Ectodermal cell (in vitro differentiated cells): ENCODE results near the gene NRG3.

Source experiments
- H3K27ac ChIP-seq: 2 replicates; pipeline ENCODE4 v1.7.0; 2013; ENCODE audit warnings: mild to moderate bottlenecking, low read depth, low read length; ENCODE audit not compliant: insufficient read depth, poor library complexity, severe bottlenecking
- H3K27me3 ChIP-seq: 2 replicates; pipeline ENCODE4 v1.7.0; 2013; ENCODE audit warnings: mild to moderate bottlenecking, low read length; ENCODE audit not compliant: insufficient read depth, control insufficient read depth, poor library complexity, severe bottlenecking
- H3K36me3 ChIP-seq: one replicate; pipeline ENCODE4 v1.7.0; 2013; ENCODE audit warnings: low read length; ENCODE audit not compliant: control insufficient read depth, insufficient read depth
- H3K4me1 ChIP-seq: one replicate; pipeline ENCODE4 v1.7.0; 2013; ENCODE audit warnings: low read length; ENCODE audit not compliant: control insufficient read depth, insufficient read depth
- H3K4me3 ChIP-seq: 2 replicates; pipeline ENCODE4 v1.7.0; 2013; ENCODE audit warnings: low read depth, low read length, control low read depth; ENCODE audit not compliant: insufficient read depth
- H3K9me3 ChIP-seq: 2 replicates; pipeline ENCODE4 v1.7.0; 2013; ENCODE audit warnings: mild to moderate bottlenecking, low read length, moderate library complexity; ENCODE audit not compliant: control insufficient read depth
- WGBS, 2 experiments: methylation state at CpG; one replicate each; pipeline ENCODE4 v1.1.7; 2013; ENCODE audit warnings: missing lambda C conversion rate in 2 of 2; 5-methylcytosine and 5-hydroxymethylcytosine counted together

The NRG3 gene

GRCh38 chr10:82071231-82071630 is 196.2 kb downstream of the NRG3 start:
- Histone ChIP-seq H3K4me1 (no peaks in the 10 kb centered on the region), H3K27me3 (no peaks in the 10 kb centered on the region), H3K4me3 (no peak overlapping the region), H3K9me3 (no peaks in the 10 kb centered on the region), H3K36me3 (no peaks in the 10 kb centered on the region), H3K27ac (no peak overlapping the region)
- 90 to 93% methylated on average over 2 of the region's 2 CpGs for WGBS, 2 experiments

- Histone ChIP-seq H3K36me3 (no peaks in the 10 kb centered on the region), H3K4me1 (no peaks in the 10 kb centered on the region), H3K27me3 (no peaks in the 10 kb centered on the region), H3K4me3 (no peak overlapping the region), H3K27ac (no peak overlapping the region), H3K9me3 (no peaks in the 10 kb centered on the region)
- 100% methylated on average over 3 of the region's 4 CpGs for WGBS, 2 experiments
These were observed 197.1 kb downstream of the NRG3 start for GRCh38 chr10:82072124-82072523.

DNA sequence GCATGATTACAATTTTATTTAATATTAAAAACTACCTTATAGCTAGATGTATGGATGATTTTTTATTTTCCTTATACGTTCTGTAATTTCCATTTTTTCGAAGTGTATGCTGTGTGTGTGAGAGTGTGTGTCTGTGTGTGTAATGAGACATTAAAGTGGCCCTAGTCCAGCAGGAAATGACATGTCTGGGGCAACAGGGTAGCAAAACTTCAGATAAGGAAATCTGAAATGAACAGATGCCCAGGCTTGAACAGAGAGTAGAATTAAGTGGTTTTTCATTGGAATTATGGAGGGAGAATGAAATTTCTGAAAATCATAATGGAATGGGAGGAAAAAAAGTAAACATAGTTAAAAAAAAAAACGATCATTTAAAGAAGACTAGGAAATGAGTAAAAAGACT is 200.6 kb downstream of the NRG3 start:
- WGBS, 2 experiments: 91 to 96% methylated on average over 3 of the region's 3 CpGs
- Histone ChIP-seq H3K4me3 (no peak overlapping the region), H3K27me3 (no peaks in the 10 kb centered on the region), H3K36me3 (no peaks in the 10 kb centered on the region), H3K9me3 (no peaks in the 10 kb centered on the region), H3K27ac (no peak overlapping the region), H3K4me1 (no peaks in the 10 kb centered on the region)

- H3K4me3 ChIP-seq: no peak overlapping the region
- H3K9me3 ChIP-seq: no peaks in the 10 kb centered on the region
- 94 to 95% methylated on average over 2 of the region's 2 CpGs for WGBS, 2 experiments
- no peaks in the 10 kb centered on the region for H3K36me3 ChIP-seq
- H3K27ac ChIP-seq: no peak overlapping the region
- peaks cover 8% of the 10 kb centered on the region for H3K4me1 ChIP-seq
- no peaks in the 10 kb centered on the region for H3K27me3 ChIP-seq
These were observed 209.5 kb downstream of the NRG3 start for GRCh38 chr10:82084496-82084895.

DNA sequence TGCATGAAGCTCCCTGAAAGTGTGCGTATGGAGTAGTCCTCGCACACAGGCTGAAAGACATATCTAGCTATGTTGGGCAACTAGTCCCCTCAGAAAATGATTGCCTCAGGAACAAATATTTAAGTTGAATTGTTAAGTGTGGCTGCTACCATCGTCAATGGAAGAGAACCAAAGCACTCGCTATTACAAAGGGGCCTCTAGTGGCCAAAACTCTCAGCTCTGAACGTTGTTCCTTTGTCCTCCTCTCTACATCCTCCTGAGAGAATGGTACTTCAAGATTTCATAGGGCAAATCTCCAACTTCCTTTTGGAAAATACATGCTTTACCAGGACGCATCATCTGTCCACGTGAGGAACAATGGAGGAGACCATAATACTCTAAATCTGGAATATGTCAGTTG is 209.9 kb downstream of the NRG3 start:
- WGBS, 2 experiments: 83% methylated on average over 7 of the region's 7 CpGs

DNA sequence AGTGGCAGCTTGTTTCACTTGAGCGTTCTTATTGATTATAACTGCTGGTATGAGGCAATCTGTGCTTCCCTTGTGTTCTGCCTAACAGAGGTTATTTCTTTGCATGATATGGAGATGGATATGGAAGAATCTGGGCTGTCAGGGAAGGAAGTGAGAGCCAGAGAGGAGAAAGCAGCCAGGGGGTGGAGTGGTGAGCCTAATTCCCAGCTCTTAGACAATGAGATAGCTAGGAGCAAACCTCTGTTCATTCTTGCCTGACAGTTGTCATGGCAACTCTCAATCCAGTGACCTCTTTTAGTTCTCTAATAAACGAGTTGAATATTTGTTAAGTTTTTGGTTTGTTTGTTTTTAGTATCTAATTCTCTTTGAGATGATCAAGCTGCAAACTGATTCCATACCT is 214.3 kb downstream of the NRG3 start:
- Histone ChIP-seq H3K9me3 (no peaks in the 10 kb centered on the region), H3K4me1 (peaks cover 8% of the 10 kb centered on the region), H3K36me3 (no peaks in the 10 kb centered on the region), H3K27me3 (no peaks in the 10 kb centered on the region), H3K4me3 (no peak overlapping the region), H3K27ac (peak overlapping the region; percentile 3)
- 33 to 46% methylated on average over 2 of the region's 2 CpGs for WGBS, 2 experiments

More for the DNA sequence above, 209.9 kb downstream of the NRG3 start:
- peaks cover 8% of the 10 kb centered on the region for H3K4me1 ChIP-seq
- H3K27ac ChIP-seq: no peak overlapping the region
- H3K9me3 ChIP-seq: no peaks in the 10 kb centered on the region
- no peaks in the 10 kb centered on the region for H3K27me3 ChIP-seq
- no peak overlapping the region for H3K4me3 ChIP-seq
- H3K36me3 ChIP-seq: no peaks in the 10 kb centered on the region

GRCh38 chr10:82091413-82091812 is 216.4 kb downstream of the NRG3 start:
- Histone ChIP-seq H3K4me3 (no peak overlapping the region), H3K36me3 (no peaks in the 10 kb centered on the region), H3K9me3 (no peaks in the 10 kb centered on the region), H3K4me1 (peaks cover 8% of the 10 kb centered on the region), H3K27me3 (no peaks in the 10 kb centered on the region), H3K27ac (no peak overlapping the region)
- WGBS, 2 experiments: 93 to 98% methylated on average over 2 to 4 of the region's 4 CpGs

GRCh38 chr10:82092111-82092510 is 217.1 kb downstream of the NRG3 start:
- no peak overlapping the region for H3K4me3 ChIP-seq
- H3K27me3 ChIP-seq: no peaks in the 10 kb centered on the region
- no peak overlapping the region for H3K27ac ChIP-seq
- 72 to 86% methylated on average over 2 of the region's 2 CpGs for WGBS, 2 experiments
- H3K36me3 ChIP-seq: no peaks in the 10 kb centered on the region
- H3K9me3 ChIP-seq: no peaks in the 10 kb centered on the region
- peaks cover 8% of the 10 kb centered on the region for H3K4me1 ChIP-seq

DNA sequence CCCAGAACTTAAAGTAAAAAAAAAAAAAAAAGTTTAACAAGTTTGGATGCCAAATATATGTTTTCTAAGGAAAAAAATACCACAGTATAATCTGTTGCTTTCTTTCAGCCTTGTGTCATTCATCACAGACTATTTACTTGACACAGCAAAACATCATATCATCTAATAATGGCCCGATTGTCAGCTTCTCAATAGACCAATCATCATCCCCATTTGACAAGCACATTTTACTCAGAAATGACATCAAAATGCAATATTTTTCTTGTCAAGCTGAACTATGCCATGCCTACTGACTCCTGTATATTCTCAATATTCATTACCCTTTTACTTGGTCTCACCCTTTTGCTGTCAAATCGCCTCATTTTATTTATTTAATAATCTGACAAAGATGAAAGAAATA is 249.7 kb downstream of the NRG3 start:
- Histone ChIP-seq H3K27me3 (no peaks in the 10 kb centered on the region), H3K27ac (no peak overlapping the region), H3K4me1 (no peaks in the 10 kb centered on the region), H3K36me3 (no peaks in the 10 kb centered on the region), H3K4me3 (no peak overlapping the region), H3K9me3 (no peaks in the 10 kb centered on the region)
- WGBS, 2 experiments: 96 to 97% methylated on average over 2 of the region's 2 CpGs

DNA sequence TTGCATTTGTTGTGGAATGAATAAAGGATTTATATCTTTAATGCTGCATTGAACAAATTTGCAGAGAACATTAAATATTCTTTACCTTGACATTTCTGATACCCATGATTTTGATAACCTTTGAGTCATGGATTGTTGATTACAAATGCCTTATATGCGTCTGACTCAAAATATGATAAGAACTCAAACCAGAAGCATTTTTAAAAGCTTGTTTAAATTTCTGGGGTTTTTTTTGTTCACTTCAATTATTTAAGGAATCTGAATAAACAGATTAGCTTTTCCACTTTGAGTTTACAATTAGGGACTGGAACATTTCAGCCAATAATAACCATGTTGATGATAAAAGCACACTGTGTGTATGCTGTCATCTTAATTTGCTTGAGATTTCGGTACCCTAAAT is 253.5 kb downstream of the NRG3 start:
- Histone ChIP-seq H3K9me3 (no peaks in the 10 kb centered on the region), H3K27me3 (no peaks in the 10 kb centered on the region), H3K4me3 (no peak overlapping the region), H3K4me1 (no peaks in the 10 kb centered on the region), H3K36me3 (no peaks in the 10 kb centered on the region), H3K27ac (no peak overlapping the region)
- 95 to 96% methylated on average over 2 of the region's 2 CpGs for WGBS, 2 experiments

- no peaks in the 10 kb centered on the region for H3K27me3 ChIP-seq
- WGBS, 2 experiments: 90 to 92% methylated on average over 1 of the region's 1 CpG
- no peak overlapping the region for H3K27ac ChIP-seq
- no peak overlapping the region for H3K4me3 ChIP-seq
- no peaks in the 10 kb centered on the region for H3K4me1 ChIP-seq
- no peaks in the 10 kb centered on the region for H3K36me3 ChIP-seq
- H3K9me3 ChIP-seq: no peaks in the 10 kb centered on the region
These were observed 261.1 kb downstream of the NRG3 start for GRCh38 chr10:82136103-82136502.
